Fibroblast of skin of scalp (primary cell): Measurements from ENCODE around the gene PHF21B.
"Not testable (repeated sequence)": the region's sequence is repeated elsewhere in the genome, so short reads cannot be mapped to it uniquely, and the experiment has no call there.

ENCODE experiments used
- DNase-seq: peaks from one replicate; pipeline ENCODE4 v3.0.0-alpha.2; 2013

PHF21B gene

DNA sequence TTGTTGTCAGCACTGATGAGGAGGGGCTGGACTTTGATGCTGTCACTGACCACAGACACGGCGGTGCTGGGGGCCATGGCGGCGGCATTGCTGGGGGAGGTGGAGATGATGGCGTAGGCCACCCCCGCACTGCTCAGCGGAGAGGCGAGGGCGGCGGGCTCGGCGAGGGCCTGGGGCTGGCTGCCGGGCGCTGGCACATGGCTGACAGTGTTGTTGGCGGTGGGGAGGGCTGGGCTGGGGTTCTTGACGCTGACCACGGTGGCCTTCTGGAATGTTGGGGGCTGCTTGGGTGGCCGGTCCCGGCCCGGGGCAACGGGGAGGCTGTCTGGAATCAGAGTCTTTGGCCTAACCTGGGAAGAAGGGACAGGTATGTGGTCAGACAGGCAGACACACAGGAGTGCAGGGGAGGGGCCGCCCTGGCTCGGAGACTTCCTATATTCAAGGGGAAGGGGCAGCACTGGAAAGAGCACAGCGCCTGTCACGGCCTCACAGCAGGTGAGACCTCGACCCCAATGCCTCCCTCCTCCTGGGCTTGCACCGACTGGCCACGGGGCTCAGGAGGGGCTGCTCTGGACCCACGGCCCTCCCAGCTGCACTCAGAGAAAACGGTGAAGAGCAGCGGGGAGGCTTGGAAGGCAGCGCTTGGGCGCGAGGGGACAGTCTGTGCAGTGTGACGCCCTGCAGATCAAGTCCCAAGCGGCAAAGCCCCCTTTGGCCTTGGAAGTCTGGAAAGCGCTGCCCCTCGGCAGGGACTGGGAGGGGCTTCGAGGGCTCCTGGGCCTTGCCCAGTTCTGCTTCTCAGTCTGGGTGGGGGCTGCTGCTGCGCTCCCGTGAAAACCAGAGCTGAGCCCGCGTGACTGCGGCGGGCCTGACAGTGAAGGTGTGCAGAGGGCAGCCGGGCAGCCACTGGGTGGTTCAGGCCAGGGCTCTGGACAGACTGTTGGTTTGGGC lies 93.2 kb downstream of the PHF21B start:
- no peak for DNase-seq

DNA sequence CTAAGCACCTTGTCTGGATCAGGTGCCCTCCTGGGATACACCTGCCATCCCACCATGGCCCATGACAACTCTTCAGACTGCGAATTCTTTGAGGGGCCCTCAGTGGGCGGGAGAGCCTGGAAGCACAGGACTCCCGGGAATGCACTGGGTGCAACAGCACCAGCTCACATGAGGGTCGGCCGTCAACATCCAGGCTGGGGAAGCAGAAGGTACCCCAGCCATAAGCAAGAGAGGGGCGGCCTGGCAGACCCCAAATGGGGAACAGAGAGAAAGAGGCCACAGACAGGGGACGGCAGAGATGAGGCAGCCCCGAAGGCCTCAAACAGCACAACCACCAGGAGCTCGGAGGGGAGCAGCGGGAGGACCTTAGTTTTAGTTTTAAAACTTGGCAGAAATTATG lies 94.4 kb downstream of the PHF21B start:
- no peak for DNase-seq

DNA sequence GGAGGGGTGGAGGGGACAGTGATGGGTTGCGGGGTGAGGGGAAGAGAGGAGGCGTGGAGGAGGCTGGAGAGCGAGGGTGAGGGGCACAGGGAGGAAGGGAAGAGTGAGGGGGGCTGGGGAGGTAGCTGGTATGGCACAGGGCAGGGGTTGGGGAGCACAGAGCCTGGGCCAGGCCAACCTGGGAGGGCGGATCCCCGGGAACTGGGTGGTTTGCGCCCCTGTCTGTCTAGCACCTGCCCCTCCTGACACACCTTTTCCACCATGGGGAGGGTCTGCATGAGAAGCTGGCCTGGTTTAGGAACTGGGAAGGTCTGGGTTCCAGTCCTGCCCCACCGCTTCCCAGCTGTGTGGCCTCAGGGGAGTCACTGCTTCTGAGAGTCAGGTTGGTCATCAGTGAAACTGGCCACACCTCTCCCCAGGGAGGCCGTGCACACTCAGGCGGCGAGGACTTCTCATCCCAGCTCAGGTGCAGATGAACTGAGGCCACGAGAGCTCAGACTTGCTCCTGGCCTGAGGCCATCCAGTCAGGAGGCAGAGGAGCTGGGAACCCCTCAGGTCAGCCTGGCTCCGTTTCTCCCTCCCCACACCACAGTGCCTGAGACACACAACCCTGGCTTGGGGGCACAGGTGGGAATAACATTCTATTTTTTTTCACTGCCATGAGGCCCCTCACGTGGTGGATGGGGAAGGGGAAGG lies 95.6 kb downstream of the PHF21B start:
- DNase-seq, result no peak

DNA sequence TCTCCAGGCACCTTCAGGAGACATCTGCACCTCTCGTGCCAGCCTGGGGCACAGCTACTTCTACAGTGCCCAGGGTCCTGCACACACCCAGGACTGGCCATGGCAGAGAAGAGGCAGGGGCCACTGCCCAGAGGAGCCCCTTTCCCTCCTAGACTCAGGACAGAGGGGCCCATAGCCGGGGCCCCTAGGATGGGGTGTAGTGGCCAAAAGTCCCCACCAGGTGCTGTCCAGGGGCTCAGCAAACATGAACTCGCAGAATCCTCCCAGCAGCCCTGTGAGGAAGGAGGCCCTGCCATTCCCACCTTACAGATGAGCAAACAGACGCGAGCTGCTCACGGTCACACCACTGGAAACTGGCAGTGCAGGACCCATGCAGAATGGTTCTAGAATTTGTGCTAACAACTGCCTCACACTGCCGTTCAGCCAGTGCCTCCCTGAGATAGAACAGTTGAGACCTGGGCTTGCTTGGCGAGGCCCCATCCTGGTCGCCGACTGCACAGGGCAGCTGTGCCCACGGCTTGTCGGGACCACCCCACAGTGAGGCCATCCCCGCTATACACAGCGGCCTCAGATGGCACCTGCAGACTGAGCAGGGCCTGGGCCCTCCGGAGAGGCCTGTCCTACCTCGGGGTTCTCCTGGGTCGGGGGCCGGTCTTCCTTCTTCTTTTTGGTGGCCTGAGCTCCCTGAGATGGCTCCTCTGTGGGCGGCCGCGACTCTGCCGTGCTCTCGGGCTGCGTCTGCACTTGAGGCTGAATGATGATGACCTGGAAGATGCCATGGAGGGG lies 96.4 kb downstream of the PHF21B start:
- no peak for DNase-seq

DNA sequence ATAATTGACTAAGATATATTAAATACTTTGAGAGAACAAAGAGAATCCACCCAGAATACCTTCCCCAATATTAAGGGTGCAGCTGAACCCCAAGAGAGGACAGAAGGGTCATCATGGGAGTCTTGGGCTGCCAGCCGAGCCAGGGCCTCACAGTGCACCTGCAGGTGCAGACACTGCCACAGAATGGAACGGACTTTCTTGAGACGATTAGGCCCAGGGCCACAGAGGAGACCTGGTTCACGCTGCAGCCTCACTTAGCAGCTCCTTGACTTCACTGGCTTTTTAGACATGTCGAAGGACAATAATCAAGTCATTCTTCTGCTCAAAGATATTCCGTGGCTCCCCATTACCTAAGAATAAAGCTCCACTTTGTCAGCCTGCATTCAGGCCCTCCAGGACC lies 100.6 kb downstream of the PHF21B start:
- no peak for DNase-seq

DNA sequence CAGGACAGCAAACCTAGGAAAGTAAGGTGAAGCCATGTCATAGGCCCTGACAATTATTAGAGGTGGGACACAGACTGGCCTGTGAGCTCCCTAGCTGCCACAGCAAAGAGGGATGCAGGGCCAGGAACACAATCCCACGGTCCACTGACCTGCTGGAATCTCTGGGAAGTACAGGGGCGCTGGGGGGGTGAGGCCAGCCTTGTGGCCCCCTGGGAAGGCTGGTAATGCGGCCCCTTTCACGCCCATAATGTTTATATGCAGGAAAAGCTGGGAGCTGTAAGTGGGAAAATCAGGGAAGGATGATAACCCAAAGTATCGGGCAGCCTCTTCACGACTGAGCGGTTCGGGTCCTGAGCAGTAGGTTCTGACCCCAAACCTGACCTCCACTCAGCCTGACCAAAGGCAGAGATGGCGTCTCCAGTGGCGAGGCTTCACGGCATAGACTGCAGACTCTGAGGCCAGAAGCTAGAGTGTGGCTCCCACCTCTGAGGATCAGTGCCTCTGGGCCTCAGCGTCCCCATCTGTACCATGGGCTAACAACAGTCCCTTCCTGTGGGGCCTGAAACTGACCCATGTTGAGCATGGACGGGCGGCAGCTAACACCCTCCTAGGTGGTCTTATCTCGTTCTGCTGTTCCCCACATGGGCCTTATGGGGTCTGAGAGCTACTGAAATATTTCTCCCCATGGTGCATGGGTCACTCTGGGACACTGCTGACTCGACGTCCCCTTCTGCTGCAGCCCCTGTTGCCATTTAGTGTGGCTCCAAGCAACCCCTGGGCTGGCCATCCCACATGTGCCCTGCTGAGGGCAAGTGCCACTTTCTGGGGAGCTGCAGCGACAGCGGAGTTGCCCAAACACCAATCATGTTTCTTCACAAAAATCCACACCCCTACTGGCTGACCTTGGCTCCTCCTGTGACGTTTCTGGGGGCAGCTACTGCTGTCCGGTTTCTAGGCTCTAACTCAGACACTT lies 101.8 kb downstream of the PHF21B start:
- no peak for DNase-seq

DNA sequence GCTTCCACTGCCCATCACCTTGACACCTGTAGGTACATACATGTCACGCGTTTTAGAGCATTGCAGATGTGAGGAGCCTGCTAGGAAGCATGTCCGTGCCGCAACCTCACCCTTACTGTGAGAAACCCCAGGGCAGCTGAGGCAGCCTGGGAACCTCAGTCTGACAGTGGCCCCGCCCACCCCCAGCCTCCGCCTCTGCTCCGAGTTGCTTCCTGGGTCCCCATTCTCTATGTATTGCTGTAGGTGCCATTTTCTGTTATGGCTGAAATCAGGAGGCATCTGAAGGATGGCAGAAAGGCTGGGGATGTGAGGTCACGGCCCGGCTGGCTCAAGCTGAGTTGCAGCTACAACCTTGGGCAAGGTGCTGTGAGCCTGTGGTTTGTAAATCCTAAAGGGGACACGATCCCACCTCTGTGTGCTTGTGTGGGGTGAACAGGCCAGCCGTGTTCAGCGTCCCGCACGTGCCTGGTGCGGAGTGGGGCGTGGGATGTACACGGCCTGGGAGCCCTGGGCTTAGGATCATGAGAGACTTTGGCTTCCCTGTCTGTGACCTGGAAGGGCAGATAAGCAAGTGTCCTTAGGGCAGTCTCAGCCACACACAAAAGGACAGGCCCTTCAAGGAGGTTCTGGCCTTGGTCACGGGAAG lies 102.7 kb downstream of the PHF21B start:
- DNase-seq, result no peak

DNA sequence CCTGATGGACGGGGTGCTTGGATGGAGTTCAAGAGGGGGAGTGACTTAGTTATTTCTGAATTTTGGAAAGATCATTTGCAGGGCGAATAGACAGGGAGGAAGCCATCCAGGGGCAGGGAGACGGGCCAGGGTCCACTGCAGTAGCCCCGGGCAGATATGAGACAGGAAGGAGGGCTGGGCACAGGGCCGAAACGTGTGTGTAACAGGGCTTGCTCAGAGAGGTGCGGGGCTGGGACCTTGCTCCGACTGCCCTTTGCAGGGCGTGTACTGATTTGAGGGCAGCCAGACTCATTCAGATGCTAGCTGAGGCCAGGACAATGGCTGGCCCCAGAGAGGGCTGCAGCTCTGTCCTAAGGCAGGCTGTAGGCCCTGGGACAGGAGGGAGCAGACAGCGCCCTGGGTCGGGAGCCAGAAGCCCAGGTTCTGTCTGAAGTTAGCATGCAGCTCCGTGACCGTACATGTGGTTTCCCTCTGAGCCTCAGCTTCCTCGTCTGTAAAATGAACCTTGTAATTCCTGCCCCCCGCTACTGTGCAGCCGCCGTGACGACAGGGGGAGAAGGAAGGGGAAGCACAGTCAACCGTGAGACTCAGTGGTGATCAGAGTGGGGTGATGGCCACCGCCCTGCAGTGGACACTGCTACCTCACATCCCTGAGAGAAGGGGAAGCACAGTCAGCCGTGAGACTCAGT lies 103.4 kb downstream of the PHF21B start:
- no peak for DNase-seq

DNA sequence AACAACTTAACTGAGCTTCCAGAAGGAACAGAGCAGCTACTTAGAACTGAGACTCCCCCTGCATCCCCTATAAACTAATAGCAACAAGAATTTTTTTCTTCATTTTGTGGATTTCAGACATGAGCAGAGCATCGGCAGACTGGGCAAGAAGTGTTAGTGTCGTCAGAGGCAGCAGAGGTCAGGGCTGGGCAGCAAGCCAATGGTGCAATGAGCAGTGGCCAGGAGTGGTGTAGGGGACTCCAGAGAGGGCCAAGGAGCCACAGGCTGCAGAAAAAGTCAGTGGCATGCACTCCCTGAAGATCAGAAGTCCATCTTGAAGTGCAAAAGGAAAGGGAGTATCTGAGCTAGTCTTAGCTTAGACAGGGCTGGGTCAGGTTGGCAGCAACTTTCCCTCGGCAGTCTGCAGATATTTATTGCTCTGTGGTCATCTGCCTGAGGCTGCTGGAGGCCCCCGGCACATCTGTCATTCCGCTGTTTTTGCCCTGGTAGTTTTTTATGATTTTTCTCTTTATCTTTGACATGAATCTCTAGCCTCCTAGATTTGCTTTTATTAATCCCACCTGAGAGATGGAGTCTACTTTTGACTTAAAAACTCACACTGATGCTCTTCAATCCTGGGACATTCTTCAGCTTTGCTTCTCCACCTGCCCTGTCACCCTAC lies 105.2 kb downstream of the PHF21B start:
- not testable (repeated sequence) for DNase-seq

DNA sequence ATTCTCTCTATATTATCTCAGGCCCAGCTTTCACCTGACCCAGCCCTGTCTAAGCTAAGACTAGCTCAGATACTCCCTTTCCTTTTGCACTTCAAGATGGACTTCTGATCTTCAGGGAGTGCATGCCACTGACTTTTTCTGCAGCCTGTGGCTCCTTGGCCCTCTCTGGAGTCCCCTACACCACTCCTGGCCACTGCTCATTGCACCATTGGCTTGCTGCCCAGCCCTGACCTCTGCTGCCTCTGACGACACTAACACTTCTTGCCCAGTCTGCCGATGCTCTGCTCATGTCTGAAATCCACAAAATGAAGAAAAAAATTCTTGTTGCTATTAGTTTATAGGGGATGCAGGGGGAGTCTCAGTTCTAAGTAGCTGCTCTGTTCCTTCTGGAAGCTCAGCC lies 106.6 kb downstream of the PHF21B start:
- not testable (repeated sequence) for DNase-seq

DNA sequence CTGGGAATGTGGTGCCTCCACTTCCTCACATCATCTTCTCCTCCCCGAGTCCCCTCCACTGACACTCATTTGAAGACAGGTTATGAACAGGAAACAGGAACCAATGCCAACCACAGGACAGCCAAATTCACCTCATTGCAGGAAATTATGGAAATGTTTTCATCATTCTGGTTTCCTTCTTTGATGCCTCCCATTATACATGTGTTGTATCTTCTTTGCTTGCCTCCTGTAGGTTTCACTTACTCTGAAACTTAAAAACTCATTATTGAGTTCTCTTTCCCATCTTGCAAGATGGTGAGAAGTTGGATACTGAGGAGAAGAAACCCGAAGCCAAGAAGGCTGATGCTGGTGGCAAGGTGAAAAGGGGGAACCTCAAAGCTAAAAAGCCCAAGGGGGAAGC lies 108.5 kb downstream of the PHF21B start:
- DNase-seq, result no peak

DNA sequence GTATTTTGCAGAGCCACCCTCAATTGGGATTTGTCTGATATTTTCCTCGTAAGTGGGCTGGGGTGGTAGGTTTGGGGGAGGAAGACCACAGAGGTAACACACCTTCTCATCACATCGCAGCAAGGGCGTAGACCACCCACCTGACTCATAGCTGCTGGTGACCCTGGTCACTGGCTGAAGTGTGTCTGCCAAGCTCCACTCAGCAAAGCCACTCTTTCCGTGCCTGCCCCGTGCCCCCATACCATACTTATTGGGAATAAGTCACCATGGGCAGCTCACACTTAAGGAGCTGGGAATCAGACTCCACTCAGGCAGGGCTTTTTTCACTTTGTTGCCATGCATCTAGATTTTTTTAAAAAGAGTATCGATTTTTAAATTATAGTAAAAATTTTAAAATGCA lies 111.6 kb downstream of the PHF21B start:
- DNase-seq, result no peak

DNA sequence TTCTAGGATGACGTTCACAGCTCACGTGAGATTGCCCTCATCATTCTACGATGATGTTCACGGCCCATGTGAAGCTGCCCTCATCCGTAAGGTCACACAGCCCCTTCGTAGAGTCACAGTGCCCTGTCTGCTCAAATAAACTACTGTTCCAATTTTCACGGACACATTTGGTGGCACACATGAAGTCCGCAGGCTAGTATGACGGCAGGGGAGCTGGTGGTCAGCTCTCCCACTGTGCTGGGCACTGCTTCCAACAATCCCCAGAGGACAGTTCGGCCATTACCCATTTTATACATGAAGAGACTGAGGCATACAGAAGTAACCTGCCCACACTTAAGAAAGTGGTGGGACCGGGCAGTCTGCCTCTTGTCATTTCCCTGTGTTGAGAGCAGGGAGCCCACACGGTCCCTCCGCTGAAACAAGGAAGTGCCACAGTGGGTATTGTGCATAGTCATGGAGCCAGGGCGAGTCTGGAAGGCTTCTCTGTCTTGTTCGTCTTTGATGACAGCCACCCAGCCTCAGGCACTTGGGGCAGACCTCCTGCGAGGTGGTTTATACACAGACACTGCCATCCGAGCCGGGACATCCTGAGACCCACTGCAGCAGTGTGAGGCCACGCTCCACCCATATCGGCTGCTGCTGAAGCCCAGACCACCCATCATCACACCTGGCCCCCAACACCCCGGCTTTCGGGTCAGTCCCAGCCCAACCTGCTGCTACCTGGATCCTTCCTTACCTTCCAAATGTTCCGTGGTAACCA lies 114.3 kb downstream of the PHF21B start:
- no peak for DNase-seq

DNA sequence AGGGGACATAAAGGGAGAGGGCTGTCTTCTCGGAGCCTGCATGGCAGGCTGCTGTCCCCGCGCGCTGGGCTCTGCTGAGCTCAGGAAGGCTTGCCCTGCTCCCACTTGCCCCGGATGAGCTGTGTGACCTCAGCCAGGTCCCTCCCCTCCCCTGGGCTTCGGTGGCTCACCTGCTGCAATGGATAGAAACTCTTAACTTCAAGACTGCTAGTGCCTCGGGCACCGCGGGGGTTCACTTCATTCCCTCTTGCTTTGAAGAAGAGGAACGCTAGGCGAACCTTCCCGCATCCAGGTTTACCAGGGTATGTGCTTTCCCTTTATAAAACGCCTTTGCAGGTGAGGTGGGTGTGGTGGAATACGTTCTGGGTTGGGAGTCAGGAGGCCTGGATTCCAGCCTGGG lies 115.0 kb downstream of the PHF21B start:
- DNase-seq, result no peak

DNA sequence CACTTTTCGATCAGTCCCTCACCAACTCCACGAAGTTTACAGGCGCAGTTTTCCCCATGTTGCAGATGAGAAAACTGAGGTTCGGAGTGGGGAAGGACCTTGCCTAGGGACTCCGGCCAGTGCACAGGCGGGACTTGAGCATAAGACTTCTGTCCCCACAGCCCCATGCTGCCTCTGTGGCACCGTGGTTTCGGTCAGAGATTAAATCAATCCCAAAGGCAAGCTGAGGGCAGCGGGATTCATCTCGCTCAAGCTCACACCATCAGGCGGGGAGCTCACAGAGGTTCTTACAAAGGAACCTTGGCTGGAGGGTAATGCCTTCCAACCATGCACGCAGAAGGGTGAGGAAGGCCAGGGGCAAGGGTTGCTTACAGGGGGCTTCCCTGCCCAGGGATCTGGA lies 115.5 kb downstream of the PHF21B start:
- no peak for DNase-seq

DNA sequence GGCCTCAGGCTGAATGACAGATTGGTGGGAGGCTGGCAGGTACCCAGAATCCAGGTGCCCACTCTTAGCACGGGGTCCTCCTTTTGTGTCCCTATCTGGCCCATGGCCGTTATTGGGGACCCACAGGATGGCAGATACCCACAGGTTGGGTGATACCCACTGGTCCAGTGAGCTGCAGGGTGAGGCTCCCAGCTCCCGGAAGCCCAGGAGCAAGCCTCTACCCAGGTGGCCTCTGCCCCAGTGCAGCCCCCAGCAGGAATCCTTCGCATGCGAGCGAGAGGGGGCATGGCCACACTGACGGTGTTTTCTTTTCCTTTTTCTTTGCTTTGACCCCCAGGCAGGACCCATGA lies 116.1 kb downstream of the PHF21B start:
- DNase-seq, result no peak

DNA sequence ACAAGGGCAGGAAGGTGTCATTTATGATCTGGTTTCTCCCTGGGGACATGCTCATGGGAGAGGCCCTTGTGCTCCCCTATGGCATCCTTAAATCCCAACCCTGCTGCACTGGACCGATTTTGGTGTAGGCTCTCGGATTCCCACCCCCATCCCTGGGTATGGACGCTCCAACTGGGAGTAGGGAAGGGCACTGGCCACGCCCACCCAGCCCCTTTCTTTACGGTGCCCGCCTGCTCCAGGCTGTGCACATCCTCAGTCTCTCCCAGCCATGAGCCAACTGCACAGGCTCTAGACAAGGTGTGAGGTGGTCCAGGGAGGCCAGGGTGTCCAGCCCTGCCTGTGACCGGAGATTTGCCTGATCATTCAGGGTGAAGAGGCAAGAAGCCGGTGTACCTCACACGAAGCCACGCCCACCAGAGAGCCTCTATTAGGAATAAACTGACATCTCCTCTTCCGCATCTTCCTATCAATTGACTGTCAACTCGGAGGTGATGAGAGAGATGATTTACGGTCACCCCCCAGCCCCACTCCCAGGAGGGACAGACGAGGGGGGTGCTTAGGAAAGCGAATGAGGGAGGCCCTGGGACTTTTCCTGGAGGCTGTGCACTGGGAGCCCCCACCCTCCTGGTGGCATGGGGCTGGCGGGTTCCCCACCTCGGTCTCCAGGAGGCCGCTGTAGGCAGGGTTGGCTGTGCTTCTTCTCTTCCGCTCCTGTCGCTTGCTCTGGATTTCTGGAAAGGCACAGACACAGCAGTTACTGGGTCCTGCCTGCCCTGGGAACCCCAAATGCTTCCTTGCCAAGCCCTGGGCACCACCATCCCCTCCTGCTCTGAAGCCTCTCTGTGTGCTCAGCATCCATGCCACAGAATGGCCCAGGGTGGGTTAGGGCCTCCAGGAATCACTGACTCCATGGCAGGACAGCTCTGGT lies 116.7 kb downstream of the PHF21B start:
- no peak for DNase-seq

DNA sequence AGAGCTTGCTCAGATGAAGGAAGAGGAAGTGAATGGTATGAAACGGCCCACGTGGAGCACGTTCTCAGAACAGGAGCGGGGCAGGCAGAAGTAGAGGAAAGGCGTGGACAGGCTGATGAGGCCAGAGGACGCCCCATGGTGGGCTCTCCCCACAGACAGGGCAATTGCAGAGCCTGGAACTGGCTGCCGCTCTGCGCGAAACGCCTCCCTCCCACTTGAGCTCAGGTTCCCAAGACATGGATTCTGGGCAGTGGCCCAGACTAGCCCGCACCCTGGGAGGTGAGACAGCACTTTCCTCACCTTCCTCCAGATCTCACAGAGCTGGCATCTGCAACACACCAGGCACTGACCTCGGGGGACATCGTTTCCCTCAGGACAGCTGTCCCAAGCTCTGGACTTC lies 117.6 kb downstream of the PHF21B start:
- no peak for DNase-seq
